Uterus (tissue), 4 donors: ENCODE data around the gene APP. TPM values are rescaled to one million over a fixed set of nuclear protein-coding genes. Genes with fewer than 3 reads are reported as not detected.
A peak's percentile ranks its signal among the peaks of the same experiment; 100 is the strongest.

Source experiments
- DNase-seq, 2 donors: peaks; one replicate each; pipeline ENCODE4 v3.0.0-alpha.2; 2019 to 2020
- H3K27ac ChIP-seq, 2 donors: fragments of 200-600 bp; sonication (generic); 1 replicate in 1 of 2; 2 replicates in 1 of 2; pipeline ENCODE4 v1.5.1; 2016 to 2018
- H3K27me3 ChIP-seq, 2 donors: fragments of 200-600 bp; sonication (generic); one replicate each; pipeline ENCODE4 v1.5.1; 2018 to 2019; ENCODE audit warnings: control low read depth in 1 of 2
- H3K36me3 ChIP-seq, 2 donors: fragments of 200-600 bp; sonication (generic); one replicate each; pipeline ENCODE4 v1.5.1; 2019; ENCODE audit warnings: control low read depth in 1 of 2
- H3K4me1 ChIP-seq, 2 donors: fragments of 200-600 bp; sonication (generic); one replicate each; pipeline ENCODE4 v1.5.1; 2018 to 2019; ENCODE audit warnings: control low read depth in 1 of 2
- H3K4me3 ChIP-seq, 2 donors: fragments of 200-600 bp; sonication (generic); 1 replicate in 1 of 2; 2 replicates in 1 of 2; pipeline ENCODE4 v1.5.1; 2018 to 2019; ENCODE audit warnings: mild to moderate bottlenecking in 1 of 2
- H3K9me3 ChIP-seq, 2 donors: fragments of 200-600 bp; sonication (generic); one replicate each; pipeline ENCODE4 v1.5.1; 2019; ENCODE audit warnings: control low read depth in 1 of 2
- CTCF ChIP-seq, 4 experiments: fragments of 200-600 bp in 2 of 4; fragments of 450-650 bp in 2 of 4; sonication (generic) in 2 of 4; IDR thresholded peaks; one replicate each; pipeline ENCODE4 v1.5.1; 2016 to 2019; ENCODE audit warnings: antibody characterized with exemption in 4 of 4, mild to moderate bottlenecking in 2 of 4, moderate library complexity in 1 of 4
- POLR2A ChIP-seq, 2 donors: fragments of 450-650 bp; IDR thresholded peaks; one replicate each; pipeline ENCODE4 v1.6.1; 2016; ENCODE audit warnings: antibody characterized with exemption in 2 of 2, mild to moderate bottlenecking in 1 of 2, moderate library complexity in 1 of 2
- intact Hi-C: fragments of 100-400 bp; cut with DNase I; formaldehyde crosslinking; loops from one replicate; pipeline ENCODE4 v1.15.1; 2023; ENCODE audit warnings: low total_unique reads
- total RNA-seq, 4 donors: library from RNA; depleted of rRNA in 3 of 4; stranded (reverse); fragments of >200 nt in 3 of 4; gene quantifications; one replicate each; pipeline versions ENCODE4 v1.1.0 to v1.2.4, GENCODE V29; 2014 to 2023
- donor health status: DM: yes; HTN: yes; CAD: no.

The APP gene
- total RNA-seq, 4 donors from 2014 or later, result 212 to 537 (median 430) TPM

GRCh38 chr21:26072666-26073615 lies 97.6 kb downstream of the APP start:
- H3K27ac ChIP-seq, result no peak overlapping the region
- no peaks in the 10 kb centered on the region for H3K4me1 ChIP-seq
- no peak for DNase-seq
- TF ChIP-seq POLR2A (IDR thresholded peaks at IDR 0.05) (no peak), CTCF (IDR thresholded peaks at IDR 0.05) (no peak)
- intact Hi-C loops, result no loop called here
- no peaks in the 10 kb centered on the region for H3K27me3 ChIP-seq
- no peaks in the 10 kb centered on the region for H3K9me3 ChIP-seq
- H3K4me3 ChIP-seq, result no peak overlapping the region
- H3K36me3 ChIP-seq, result no peaks in the 10 kb centered on the region

GRCh38 chr21:26070822-26071425 lies 99.6 kb downstream of the APP start:
- no peaks in the 10 kb centered on the region for H3K36me3 ChIP-seq
- peak; percentile 52 to 55 for DNase-seq
- no peak overlapping the region for H3K4me3 ChIP-seq
- H3K4me1 ChIP-seq, result no peaks in the 10 kb centered on the region
- intact Hi-C loops, result no loop called here
- no peak for TF ChIP-seq CTCF (IDR thresholded peaks at IDR 0.05)
- TF ChIP-seq POLR2A (IDR thresholded peaks at IDR 0.05), result no peak
- H3K27ac ChIP-seq, result peak overlapping the region in 1 of 2 donors; percentile 57
- no peaks in the 10 kb centered on the region for H3K27me3 ChIP-seq
- H3K9me3 ChIP-seq, result no peaks in the 10 kb centered on the region

- intact Hi-C loops, result no loop called here
- no peak for DNase-seq
- TF ChIP-seq POLR2A (IDR thresholded peaks at IDR 0.05) (no peak), CTCF (IDR thresholded peaks at IDR 0.05) (no peak)
- H3K4me1 ChIP-seq, result no peaks in the 10 kb centered on the region
- H3K9me3 ChIP-seq, result no peaks in the 10 kb centered on the region
- no peaks in the 10 kb centered on the region for H3K36me3 ChIP-seq
- H3K27me3 ChIP-seq, result no peaks in the 10 kb centered on the region
- H3K4me3 ChIP-seq, result no peak overlapping the region
- no peak overlapping the region for H3K27ac ChIP-seq
Measured at GRCh38 chr21:26070121-26070520, 100.4 kb downstream of the APP start.

- Histone ChIP-seq H3K4me3 (no peak overlapping the region), H3K27ac (no peak overlapping the region), H3K4me1 (no peaks in the 10 kb centered on the region), H3K27me3 (no peaks in the 10 kb centered on the region), H3K9me3 (no peaks in the 10 kb centered on the region), H3K36me3 (no peaks in the 10 kb centered on the region)
- no peak for DNase-seq
- no peak for TF ChIP-seq CTCF (IDR thresholded peaks at IDR 0.05)
- TF ChIP-seq POLR2A (IDR thresholded peaks at IDR 0.05), result no peak
- intact Hi-C loops, result no loop called here
Measured at GRCh38 chr21:26068776-26069175, 101.8 kb downstream of the APP start.
